Measurements from ENCODE around the gene NRIP1.

The NRIP1 gene

GRCh38 chr21:14964621-14965020, 100.2 kb downstream of the NRIP1 start:
- no peak for TF ChIP-seq ZBTB7A (IDR thresholded peaks at IDR 0.05; ENCODE audit: low read depth)
- no peak for TF ChIP-seq EGR1 (IDR thresholded peaks at IDR 0.05)
- TF ChIP-seq MAX (IDR thresholded peaks at IDR 0.05) = no peak
- TF ChIP-seq REST (IDR thresholded peaks at IDR 0.05; ENCODE audit: low read depth) = no peak
- no peak for TF ChIP-seq CREB1 (IDR thresholded peaks at IDR 0.05; ENCODE audit: low read depth)
- TF ChIP-seq USF1 (IDR thresholded peaks at IDR 0.05) = no peak
- no peak for TF ChIP-seq RAD21 (IDR thresholded peaks at IDR 0.05; ENCODE audit: low read depth)
- no peak for TF ChIP-seq CEBPB (IDR thresholded peaks at IDR 0.05)

GRCh38 chr21:14962217-14962616, 102.6 kb downstream of the NRIP1 start:
- TF ChIP-seq TAF1 (IDR thresholded peaks at IDR 0.05; ENCODE audit: low read depth) (no peak), FOXM1 (IDR thresholded peaks at IDR 0.05; ENCODE audit: borderline replicate concordance, low read depth) (no peak), REST (IDR thresholded peaks at IDR 0.05; ENCODE audit: low read depth) (no peak), CREB1 (IDR thresholded peaks at IDR 0.05; ENCODE audit: low read depth) (no peak), ZBTB7A (IDR thresholded peaks at IDR 0.05; ENCODE audit: low read depth) (no peak), MAX (IDR thresholded peaks at IDR 0.05) (no peak), USF1 (IDR thresholded peaks at IDR 0.05) (no peak), TEAD4 (IDR thresholded peaks at IDR 0.05) (no peak), EGR1 (IDR thresholded peaks at IDR 0.05) (no peak), NFIC (IDR thresholded peaks at IDR 0.05) (no peak), YY1 (IDR thresholded peaks at IDR 0.05; ENCODE audit: low read depth) (no peak), TCF12 (IDR thresholded peaks at IDR 0.05; ENCODE audit: low read depth) (no peak), RAD21 (IDR thresholded peaks at IDR 0.05; ENCODE audit: low read depth) (no peak), CEBPB (IDR thresholded peaks at IDR 0.05) (no peak), EP300 (IDR thresholded peaks at IDR 0.05; ENCODE audit: borderline replicate concordance) (no peak)

GRCh38 chr21:14961502-14961901, 103.3 kb downstream of the NRIP1 start:
- TF ChIP-seq YY1 (IDR thresholded peaks at IDR 0.05; ENCODE audit: low read depth) (no peak), NFIC (IDR thresholded peaks at IDR 0.05) (no peak), TAF1 (IDR thresholded peaks at IDR 0.05; ENCODE audit: low read depth) (no peak), EGR1 (IDR thresholded peaks at IDR 0.05) (no peak), REST (IDR thresholded peaks at IDR 0.05; ENCODE audit: low read depth) (no peak), MAX (IDR thresholded peaks at IDR 0.05) (no peak), EP300 (IDR thresholded peaks at IDR 0.05; ENCODE audit: borderline replicate concordance) (no peak), FOXM1 (IDR thresholded peaks at IDR 0.05; ENCODE audit: borderline replicate concordance, low read depth) (no peak), RAD21 (IDR thresholded peaks at IDR 0.05; ENCODE audit: low read depth) (no peak), ZBTB7A (IDR thresholded peaks at IDR 0.05; ENCODE audit: low read depth) (no peak), TEAD4 (IDR thresholded peaks at IDR 0.05) (no peak), CREB1 (IDR thresholded peaks at IDR 0.05; ENCODE audit: low read depth) (no peak), USF1 (IDR thresholded peaks at IDR 0.05) (no peak)

- TF ChIP-seq TEAD4 (IDR thresholded peaks at IDR 0.05) (no peak), TCF12 (IDR thresholded peaks at IDR 0.05; ENCODE audit: low read depth) (no peak), EP300 (IDR thresholded peaks at IDR 0.05; ENCODE audit: borderline replicate concordance) (no peak), EGR1 (IDR thresholded peaks at IDR 0.05) (no peak), NFIC (IDR thresholded peaks at IDR 0.05) (no peak), FOXM1 (IDR thresholded peaks at IDR 0.05; ENCODE audit: borderline replicate concordance, low read depth) (no peak), ZBTB7A (IDR thresholded peaks at IDR 0.05; ENCODE audit: low read depth) (no peak), RAD21 (IDR thresholded peaks at IDR 0.05; ENCODE audit: low read depth) (no peak), TAF1 (IDR thresholded peaks at IDR 0.05; ENCODE audit: low read depth) (no peak), CEBPB (IDR thresholded peaks at IDR 0.05) (no peak), YY1 (IDR thresholded peaks at IDR 0.05; ENCODE audit: low read depth) (no peak), MAX (IDR thresholded peaks at IDR 0.05) (no peak), REST (IDR thresholded peaks at IDR 0.05; ENCODE audit: low read depth) (no peak), CREB1 (IDR thresholded peaks at IDR 0.05; ENCODE audit: low read depth) (no peak), USF1 (IDR thresholded peaks at IDR 0.05) (no peak)
Observed at GRCh38 chr21:14959343-14959742, 105.5 kb downstream of the NRIP1 start.
